VCaP (cell line): ENCODE data around the gene GCAT.

Experiments
- H3K27ac ChIP-seq: fragments of 450-650 bp; 2 replicates; pipeline ENCODE4 v1.5.1; 2017
- TF ChIP-seq, protein P1 (sequence below): fragments of 450-650 bp; conservative IDR thresholded peaks from 2 replicates; pipeline ENCODE4 v1.5.1; 2017; ENCODE audit warnings: mild to moderate bottlenecking, moderate library complexity

The GCAT gene

DNA sequence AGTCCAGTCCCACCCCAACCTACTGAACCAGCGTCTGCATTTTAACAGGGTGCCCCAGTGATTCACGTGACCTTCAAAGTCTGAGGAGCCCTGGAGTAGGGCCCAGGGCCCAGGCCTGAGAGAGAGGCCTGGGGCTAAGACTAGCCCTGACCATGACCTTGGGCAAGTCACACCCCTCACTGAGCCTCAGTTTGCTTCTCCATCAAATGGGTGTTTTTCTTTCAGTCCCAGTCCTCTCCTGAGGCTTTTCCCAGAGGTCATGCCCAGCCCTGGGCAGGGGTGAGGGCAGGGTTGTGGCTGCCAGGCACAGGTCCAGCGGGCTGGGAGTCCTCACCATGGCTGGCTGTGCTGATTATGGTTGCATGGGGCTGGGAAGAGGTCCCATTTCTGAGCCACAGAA lies 33.0 kb upstream of the GCAT start:
- TF ChIP-seq, protein P1, sequence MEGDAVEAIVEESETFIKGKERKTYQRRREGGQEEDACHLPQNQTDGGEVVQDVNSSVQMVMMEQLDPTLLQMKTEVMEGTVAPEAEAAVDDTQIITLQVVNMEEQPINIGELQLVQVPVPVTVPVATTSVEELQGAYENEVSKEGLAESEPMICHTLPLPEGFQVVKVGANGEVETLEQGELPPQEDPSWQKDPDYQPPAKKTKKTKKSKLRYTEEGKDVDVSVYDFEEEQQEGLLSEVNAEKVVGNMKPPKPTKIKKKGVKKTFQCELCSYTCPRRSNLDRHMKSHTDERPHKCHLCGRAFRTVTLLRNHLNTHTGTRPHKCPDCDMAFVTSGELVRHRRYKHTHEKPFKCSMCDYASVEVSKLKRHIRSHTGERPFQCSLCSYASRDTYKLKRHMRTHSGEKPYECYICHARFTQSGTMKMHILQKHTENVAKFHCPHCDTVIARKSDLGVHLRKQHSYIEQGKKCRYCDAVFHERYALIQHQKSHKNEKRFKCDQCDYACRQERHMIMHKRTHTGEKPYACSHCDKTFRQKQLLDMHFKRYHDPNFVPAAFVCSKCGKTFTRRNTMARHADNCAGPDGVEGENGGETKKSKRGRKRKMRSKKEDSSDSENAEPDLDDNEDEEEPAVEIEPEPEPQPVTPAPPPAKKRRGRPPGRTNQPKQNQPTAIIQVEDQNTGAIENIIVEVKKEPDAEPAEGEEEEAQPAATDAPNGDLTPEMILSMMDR: no peak
- no peak overlapping the region for H3K27ac ChIP-seq

DNA sequence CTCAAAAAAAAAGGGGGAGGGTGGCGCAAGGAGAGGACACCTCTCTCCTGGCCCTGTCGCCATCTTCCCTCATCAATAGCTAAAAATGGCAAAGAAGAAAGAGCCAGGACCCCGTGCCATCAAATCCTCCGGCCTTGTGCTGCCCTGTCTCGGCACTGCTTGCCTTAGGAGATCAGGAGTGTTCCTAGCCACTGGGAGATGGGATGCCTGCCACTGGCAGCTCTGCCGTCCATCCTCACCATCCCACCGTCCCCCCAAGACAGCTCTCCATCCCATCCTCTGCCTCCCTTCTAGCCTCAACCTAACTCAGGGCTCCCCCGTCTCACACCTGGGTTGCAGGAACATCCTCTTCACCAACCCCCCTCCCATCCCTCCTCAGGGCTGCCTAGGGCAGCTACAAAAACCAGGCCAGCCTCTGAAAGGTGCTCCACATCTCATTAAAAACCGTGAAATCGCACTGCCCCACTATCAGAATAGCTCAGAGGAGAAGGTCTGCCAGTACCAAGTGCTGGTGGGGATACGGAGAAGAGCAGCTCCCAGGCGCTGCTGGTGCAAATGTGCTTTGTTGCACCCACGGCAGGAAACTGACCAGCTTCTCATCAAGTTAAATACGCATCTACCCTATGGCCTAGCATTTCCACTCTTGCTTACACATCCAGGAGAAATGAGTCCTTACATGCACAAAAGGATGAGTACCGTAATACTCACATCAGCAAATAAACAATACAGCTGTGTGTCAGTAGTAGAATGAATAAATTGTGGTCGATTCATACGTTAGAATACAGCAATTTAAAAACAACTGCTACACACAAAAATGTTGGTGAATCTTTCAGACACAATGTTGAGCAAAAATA lies 31.7 kb upstream of the GCAT start:
- TF ChIP-seq, protein P1: no peak
- peak overlapping the region; percentile 57 for H3K27ac ChIP-seq

DNA sequence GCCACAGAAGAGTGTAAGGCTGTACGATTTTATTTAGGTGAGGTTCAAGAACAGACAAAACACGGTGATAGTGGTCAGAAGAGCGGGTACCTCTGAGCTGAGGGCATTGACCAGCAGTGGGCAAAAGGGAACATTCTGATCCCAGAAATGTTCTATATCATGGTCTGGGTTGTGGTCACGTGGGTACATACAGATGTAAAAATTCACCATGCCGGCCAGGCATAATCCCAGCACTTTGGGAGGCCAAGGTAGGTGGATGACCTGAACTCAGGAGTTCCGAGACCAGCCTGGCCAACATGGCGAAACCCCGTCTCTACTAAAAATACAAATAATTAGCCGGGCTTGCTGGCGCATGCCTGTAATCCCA lies 31.1 kb upstream of the GCAT start:
- TF ChIP-seq, protein P1: no peak
- peak overlapping the region; percentile 57 for H3K27ac ChIP-seq

DNA sequence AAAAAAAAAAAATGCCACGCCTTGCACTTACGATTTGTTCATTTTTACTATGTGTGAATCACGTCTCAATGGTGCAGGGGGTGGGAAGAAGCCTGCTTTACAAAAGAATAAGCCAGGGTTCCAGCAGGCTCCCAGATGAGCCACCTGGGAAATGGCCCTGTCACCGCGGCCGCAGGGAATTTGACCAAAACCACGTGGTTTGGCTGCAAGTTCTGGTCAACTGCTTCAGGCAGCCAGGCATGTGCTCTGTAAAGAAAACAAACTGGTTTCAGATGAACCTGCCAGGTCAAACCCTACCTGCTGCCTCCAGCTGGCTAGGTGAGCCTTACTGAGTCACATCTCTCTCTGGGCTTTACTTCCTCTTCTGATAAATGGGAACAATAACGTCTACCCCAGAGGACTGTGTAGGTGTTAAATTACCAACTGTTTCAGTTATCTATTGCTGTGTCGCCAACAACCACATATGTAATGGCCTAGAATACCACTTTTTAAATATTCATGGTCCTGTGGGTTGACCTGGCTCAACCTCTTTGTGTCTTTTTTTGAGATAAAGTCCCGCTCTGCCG lies 30.5 kb upstream of the GCAT start:
- TF ChIP-seq, protein P1: no peak

DNA sequence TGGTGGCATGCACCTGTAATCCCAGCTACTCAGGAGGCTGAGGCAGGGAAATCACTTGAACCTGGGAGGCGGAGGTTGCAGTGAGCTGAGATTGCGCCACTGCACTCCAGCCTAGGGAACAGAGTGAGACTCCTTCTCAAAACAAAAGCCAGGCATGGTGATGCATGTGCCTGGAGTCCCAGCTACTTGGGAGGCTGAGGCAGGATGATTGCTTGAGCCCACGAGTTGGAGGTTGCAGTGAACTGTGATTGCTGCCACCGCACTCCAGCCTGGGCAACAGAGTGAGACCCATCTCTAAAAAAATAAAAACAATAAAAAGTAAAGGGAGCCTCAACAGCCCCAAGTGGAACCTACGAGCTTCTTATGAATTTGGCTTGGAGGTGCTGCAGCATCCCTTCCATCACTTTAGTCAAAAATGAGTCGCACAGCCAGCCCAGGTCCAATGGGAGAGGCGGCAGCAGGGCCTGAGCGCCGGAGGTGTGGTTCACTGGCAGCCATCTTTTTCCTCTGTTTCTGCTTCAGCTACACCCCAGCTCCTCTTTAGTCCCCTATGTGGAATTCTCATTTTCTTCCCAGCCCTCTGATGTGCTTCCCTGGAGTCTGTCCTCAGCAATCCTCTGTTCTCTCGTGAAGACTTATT lies 29.2 kb upstream of the GCAT start:
- TF ChIP-seq, protein P1: no peak
- H3K27ac ChIP-seq: no peak overlapping the region; the same call in 1 of the 2 replicates

More for the DNA sequence above, 30.5 kb upstream of the GCAT start:
- peak overlapping the region; percentile 57 for H3K27ac ChIP-seq

DNA sequence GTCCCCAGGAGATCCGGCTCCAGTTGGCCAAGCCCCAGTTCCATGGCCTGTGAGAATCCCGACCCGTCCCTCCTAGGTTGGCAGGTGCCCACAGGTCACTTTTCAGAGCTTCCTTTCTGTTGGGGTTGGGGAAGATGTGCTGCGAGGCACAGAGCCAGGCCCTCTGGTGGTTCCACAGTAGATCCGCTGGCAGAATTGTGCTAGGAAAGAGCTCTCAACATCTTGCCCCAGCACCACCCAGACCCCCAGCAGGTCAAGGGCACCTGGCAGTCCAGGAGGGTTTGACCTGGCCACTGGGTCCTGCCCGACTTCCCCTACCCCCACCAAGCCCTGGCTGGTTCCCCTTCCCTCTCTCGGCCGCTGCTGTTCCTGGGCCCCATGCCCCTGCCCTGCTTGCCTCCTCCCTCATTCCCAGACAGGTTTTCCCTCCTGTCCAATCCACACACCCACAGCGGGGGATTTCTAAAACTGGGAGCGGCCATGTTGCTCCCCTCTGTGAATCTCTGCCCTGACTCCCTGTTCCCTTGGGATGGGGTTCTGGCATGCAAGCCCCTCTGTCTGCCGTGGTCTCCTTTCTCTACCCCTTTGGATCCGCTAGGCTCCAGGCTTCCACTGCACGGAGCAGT lies 26.2 kb upstream of the GCAT start:
- H3K27ac ChIP-seq: no peak overlapping the region
- TF ChIP-seq, protein P1: peak; percentile 56
